HuH-7.5 (cell line): ENCODE measurements around the gene RPL22.

Experiments
- DNase-seq: peaks from one replicate; pipeline ENCODE4 v3.0.0; 2011; ENCODE audit warnings: low spot score

Gene RPL22

GRCh38 chr1:6200188-6200809 lies 904 bp upstream of the RPL22 start:
- DNase-seq: no peak

GRCh38 chr1:6198646-6199297 lies 623 bp downstream of the RPL22 start:
- no peak for DNase-seq

GRCh38 chr1:6197746-6198427 lies 1.5 kb downstream of the RPL22 start:
- DNase-seq: no peak

GRCh38 chr1:6191968-6192367 lies 7.4 kb downstream of the RPL22 start:
- DNase-seq: no peak

GRCh38 chr1:6188466-6188865 lies 10.9 kb downstream of the RPL22 start:
- DNase-seq: no peak

GRCh38 chr1:6185635-6186382 lies 13.6 kb downstream of the RPL22 start:
- peak; percentile 23 for DNase-seq

DNA sequence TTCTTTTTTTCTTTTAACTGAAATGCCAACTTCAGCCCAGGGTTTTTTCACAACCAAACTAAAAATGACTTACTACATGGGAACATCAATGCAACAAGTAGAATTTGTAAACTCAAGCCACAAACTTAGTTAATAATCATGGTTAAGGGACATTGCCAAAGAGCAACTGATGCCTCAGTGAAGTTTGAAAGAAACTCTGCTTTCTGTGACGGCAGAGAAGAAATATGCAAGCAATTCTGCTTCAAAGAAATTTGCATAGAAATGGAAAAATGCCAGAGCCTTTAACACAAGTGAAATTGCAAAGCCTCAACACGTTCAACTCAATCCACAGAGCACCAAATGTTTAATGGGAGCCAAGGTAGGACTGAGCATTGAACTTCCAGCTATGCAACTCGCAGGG lies 14.2 kb downstream of the RPL22 start:
- DNase-seq: no peak

DNA sequence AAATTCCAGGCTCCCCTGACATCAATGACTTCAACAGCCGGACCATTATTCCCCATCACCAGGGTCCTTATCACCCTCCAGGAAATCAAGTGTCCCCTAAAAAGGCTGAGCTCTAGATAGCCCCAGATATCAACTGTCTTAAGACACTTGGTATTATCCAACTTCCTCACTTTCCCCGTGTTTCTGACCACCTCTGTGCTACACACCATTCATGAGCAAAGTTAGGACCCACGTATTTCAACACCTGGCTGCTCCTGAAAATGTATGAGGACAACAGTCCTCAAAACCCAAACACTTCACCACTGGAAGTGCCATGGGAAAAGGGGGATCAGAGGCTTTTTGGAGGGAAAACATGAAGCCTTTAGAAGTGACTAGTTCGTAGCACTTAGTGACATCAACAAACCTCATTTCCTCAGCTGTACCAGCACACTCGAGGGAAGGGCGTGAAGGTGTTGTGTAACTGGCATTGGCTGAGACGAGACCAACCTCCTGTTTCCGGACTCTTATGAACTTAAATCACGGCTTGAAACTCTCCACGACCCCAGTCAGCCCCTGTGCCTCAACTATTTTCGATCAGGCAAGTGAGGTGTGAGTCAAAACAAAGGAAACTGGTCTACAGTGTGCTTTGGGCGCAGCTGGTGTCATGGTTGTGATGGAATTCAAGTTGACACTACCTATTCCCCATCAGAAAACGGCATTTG lies 15.2 kb downstream of the RPL22 start:
- no peak for DNase-seq

DNA sequence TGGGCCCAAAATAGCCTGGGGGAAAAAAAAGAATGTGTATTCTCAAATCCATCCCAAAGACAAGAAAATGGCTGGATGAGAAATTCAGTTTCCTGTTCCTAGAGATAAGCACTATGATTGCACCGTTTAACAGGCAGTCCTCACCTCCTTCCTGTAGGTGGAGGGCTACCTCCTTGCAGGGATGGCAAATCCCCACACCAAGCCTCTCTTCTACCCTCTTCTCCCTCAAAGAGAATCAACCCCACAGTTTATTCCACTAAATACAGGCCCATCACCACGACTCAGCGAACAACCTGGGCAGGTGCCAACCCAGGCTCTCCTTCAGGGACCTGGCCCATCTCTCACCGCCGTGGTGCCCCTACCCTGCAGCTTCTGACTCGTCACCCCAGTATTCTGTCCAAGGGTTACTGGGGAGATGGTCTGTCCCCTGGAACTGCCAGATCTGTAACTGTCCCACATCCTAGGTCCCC lies 15.8 kb downstream of the RPL22 start:
- peak; percentile 28 for DNase-seq

DNA sequence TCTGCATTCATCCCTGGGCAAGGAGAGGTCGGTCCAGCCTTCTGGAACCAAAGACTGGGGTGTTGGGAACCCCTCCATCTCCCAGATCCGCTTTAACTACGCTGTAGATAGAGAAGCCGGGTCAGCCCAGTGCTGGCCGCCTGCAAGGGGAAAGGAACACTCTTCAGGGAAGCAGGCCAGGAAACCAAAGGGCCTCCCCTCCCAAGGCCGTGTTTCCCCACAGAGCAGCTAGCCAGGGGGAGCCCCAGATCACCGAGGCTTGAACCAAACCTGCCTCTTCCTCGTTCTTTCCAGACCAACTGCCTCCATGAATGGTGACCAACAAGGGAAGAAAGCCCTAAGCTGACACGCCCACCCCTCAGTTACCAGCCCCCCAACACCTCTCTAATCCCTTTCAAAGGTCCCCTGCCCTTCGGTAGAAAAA lies 18.0 kb downstream of the RPL22 start:
- peak; percentile 4 for DNase-seq

DNA sequence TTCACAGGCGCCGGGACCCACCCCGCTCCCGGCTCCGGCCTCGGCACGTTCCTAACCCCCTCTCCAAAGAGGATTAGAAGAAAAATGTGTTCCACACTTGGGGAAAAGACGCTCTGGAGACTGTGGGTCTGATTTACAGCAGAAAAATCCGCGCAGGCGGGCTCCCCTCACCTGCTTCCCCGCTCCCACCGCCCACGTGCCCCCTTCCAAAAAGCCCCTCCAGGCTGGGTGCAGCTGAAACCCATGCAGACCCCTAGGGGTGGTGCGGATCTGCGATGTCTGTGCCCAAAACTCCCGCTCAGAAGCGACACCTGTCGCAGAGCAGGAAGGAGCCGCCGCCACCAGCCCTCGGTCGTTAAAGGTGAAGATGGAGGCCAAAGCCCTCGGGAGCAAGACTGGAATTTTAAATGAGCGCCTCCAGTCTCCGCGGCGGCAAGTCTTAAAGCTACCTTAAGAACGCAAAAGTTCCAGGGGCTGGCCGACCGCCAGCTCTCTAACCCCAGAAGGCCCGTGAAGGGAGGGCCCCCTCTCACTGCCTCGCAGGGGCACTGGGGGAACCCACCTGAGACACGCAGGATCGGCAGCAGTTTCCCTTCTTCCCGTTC lies 18.6 kb downstream of the RPL22 start:
- peak; percentile 10 for DNase-seq

- peak; percentile 22 for DNase-seq
Observed at GRCh38 chr1:6180268-6180706, 19.1 kb downstream of the RPL22 start, which contains the start of gene CHD5. Gene CHD5, minus strand, starts transcription at chr1:6180321. Its CDS starts 298 bp downstream, at chr1:6180023.

DNA sequence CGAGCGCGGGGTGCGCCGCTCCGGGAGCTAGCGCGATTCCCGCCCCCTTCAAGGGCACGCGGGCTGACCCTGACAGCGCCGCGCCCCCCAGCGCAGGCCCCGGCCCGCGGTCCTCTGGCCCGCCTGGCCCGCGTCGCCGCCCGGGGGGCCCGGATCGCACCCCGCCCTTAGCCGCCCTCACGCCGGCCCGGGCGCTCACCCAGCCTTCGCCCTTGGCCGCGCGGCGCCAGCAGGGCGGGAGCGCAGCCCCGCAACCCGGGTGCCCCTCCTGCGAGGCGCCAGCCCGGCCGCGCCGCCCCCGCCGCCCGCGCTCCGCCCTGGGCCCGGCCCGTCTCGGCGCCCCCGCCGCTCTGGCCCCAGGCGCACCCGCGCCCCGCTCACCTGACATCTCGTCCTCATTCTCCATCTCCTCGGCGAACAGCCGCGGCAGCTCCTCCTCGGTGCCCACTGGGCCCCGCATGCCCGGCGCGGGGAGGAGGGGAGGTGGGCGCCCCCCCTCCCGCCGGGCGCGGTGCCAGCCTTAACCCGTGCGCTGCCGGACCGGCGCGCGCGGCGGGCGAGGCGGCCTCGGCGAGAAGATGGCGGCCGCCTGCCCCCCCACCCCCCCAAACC lies 19.7 kb downstream of the RPL22 start:
- peak; percentile 26 for DNase-seq

DNA sequence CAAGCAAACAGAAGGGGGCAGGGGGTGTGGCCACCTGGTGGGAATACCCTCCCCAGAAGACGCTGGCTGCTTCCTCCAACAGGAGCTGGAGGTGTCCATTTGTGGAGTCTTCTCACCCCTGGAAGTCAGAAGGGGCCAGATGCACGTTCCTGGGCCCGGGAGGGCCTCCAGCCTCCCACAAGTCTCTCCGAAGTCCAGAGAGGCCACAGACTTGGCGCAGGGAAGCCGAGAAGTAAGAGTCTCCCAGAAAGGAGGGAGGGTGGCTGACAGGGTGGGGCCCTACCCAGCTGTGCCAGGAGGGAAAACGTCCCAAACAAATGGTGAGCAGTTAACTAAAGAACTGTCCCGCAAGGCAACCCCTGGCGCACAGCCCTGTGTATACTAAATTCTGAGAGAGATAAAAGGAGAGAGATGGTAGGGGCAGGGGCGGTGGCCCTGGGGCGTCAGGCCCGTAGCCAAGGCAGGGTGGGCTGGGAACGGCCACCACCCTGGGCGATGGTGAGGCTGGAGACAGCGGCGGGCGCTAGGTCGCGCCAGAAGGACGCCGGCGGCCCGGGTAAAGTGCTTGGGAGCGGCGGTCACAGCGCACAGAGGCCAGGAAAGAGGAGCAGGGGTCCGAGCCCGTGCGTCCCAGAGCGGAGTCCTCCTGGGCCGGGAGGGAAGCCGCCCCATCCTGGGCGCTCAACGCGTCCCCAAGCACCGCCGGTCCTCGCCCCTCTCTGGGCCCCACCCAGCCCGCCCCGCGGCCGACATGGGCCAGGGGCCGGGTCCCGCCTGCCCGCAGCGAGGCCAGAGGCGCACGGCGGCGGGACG lies 20.4 kb downstream of the RPL22 start:
- DNase-seq: peak; percentile 35

- DNase-seq: peak; percentile 17
Observed at GRCh38 chr1:6177681-6178380, 21.6 kb downstream of the RPL22 start.

DNA sequence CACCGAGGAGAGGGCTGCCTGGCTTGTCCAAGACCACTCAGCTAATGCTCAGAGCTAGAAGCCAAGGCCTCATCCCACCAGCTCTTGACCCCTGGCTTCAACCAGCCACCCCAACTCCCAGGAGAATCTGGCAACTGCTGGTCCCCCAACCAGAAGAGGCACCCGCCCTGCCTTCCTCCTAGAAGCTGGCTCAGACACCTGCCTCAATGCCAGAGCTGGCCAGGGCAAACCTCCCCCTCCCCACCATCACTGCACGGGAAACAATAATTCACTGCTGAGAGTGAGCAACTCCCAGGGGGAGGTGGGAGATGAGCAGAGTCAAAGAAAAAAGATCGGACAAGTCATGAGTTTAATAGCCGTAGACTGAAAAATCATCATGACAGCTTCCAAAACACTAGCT lies 22.6 kb downstream of the RPL22 start:
- no peak for DNase-seq

DNA sequence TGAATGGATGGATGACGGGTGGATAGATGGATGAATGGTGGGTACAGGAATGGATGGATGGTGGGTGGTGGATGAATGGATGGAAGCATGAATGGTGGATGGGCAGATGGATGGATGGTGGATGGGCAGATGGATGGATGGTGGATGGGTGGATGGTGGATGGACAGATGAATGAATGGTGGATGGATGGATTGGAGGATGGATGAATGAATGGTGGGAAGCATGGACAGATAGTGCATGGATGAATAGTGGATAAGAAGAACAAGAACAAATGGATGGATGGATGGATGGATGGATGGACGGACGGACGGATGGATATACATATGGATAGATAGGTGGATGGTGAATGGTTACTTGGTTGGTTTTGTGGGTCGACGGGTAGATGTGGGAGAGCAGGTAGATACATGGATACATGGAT lies 24.0 kb downstream of the RPL22 start:
- DNase-seq: no peak

GRCh38 chr1:6174621-6175410 lies 24.6 kb downstream of the RPL22 start:
- DNase-seq: no peak

DNA sequence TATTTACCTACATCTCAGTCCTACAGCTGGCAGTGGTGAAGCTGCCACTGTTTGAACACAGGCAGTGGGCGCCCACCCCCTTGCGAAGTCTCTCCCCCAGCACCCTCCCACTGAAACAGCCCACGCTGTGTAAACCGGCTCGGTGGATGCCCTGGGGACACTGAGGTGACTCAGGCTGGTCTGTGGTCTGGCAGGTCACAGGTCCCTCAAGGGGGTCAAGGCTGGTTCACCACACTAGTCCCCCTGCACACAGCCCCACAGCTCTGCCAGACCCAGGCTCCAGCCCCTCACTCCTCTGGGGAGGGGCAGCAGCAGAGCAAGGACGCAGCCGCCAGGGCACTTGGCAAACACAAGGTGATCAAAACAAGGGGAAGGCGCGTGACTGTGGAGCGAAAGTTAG lies 26.8 kb downstream of the RPL22 start:
- DNase-seq: no peak
